GM12878 (cell line): ENCODE data around the gene MISFA. TPM values are rescaled to one million over a fixed set of nuclear protein-coding genes. Genes with fewer than 3 reads are reported as not detected.

Experiments
- EED ChIP-seq: sonication (generic); IDR thresholded peaks from 2 replicates; pipeline ENCODE4 v1.6.1; 2016; ENCODE audit warnings: antibody characterized with exemption, low read depth
- EGR1 ChIP-seq, 2 experiments: IDR thresholded peaks; 1 replicate in 1 of 2; 2 replicates in 1 of 2; pipeline ENCODE4 v1.6.1; 2011 to 2012; ENCODE audit warnings: low read depth in 2 of 2, low read length in 2 of 2, borderline replicate concordance in 1 of 2, mild to moderate bottlenecking in 1 of 2, moderate library complexity in 1 of 2
- NR2F1 ChIP-seq: fragments of 450-650 bp; conservative IDR thresholded peaks from 2 replicates; pipeline ENCODE4 v1.6.1; 2017; ENCODE audit warnings: mild to moderate bottlenecking
- POU2F2 ChIP-seq: IDR thresholded peaks from 3 replicates; pipeline ENCODE4 v1.6.1; 2011; ENCODE audit warnings: low read depth, mild to moderate bottlenecking, low read length, borderline replicate concordance
- polyA plus RNA-seq, 11 experiments: library from polyadenylated mRNA; depleted of rRNA in 4 of 11; unstranded in 6 of 11; stranded (reverse) in 5 of 11; fragments of >200 nt; fragmentation: Nextera tagmentation in 4 of 11; fragmentation: Illumina TruSeq in 1 of 11; extraction: Ambion mirVana in 4 of 11; extraction: Trizol in 1 of 11; gene quantifications; 1 replicate in 1 of 11; 2 replicates in 10 of 11; pipeline versions ENCODE4 v1.2.1 to v1.2.3, GENCODE V29; 2011 to 2016; ENCODE audit warnings: inconsistent platforms in 2 of 11, missing spikeins in 2 of 11, low read depth in 1 of 11
- total RNA-seq, 4 experiments: library from RNA; depleted of rRNA in 3 of 4; stranded (reverse); fragments of >200 nt in 3 of 4; fragmentation: Illumina TruSeq in 1 of 4; extraction: Trizol in 1 of 4; gene quantifications; 2 replicates each; pipeline versions ENCODE4 v1.2.1 to v1.2.3, GENCODE V29; 2013 to 2021
- TF ChIP-seq, protein P1 (sequence below): fragments of 450-650 bp; IDR thresholded peaks from 2 replicates; pipeline ENCODE4 v1.6.1; 2017; ENCODE audit warnings: low read depth, mild to moderate bottlenecking, moderate library complexity
- TF ChIP-seq, protein P2 (sequence below): IDR thresholded peaks from 2 replicates; pipeline ENCODE4 v1.6.1; 2012; ENCODE audit warnings: low read depth, low read length, improper control_type of control experiment
- TF ChIP-seq, protein P3 (sequence below): fragments of 450-650 bp; IDR thresholded peaks from 2 replicates; pipeline ENCODE4 v1.6.1; 2017; ENCODE audit warnings: borderline replicate concordance
- TF ChIP-seq, protein P4 (sequence below): fragments of 450-650 bp; IDR thresholded peaks from 2 replicates; pipeline ENCODE4 v1.6.1; 2017; ENCODE audit warnings: mild to moderate bottlenecking, low read depth, inconsistent platforms; ENCODE audit not compliant: poor library complexity, severe bottlenecking

MISFA gene
- total and polyA plus RNA-seq, 10 of the 15 experiments (the other 5 are each of a cell fraction or from before 2014, with no cell fraction given): 0.88 to 4.6 (median 2.3) TPM; not detected in 1

DNA sequence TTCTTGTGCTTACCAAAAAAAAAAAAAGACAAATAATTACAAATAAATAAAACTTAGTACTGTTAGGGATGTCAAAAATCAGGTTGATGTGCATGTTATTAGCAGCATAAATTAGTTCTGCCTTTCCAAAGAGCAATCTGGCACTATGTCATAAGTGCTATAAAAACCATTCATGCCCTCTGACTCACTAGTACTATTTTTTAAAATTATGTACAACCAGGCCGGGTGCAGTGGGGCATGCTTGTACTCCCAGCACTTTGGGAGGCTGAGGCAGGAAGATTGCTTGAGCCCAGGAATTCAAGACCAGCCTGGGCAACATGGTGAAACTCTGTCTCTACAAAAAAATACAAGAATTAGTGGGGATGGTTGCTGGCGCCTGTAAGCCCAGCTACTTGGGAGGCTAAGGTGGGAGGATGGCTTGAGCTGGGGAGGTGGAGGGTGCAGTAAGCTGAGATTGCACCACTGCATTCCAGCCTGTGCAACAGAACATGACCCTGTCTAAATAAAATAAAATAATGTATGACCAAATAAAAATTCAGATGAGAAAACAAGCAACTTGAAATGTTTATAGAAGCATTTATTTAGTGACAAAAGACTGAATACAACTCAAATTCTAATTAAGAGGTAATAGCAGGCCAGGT is 36.4 kb upstream of the MISFA start (continued):
- TF ChIP-seq, protein P1, sequence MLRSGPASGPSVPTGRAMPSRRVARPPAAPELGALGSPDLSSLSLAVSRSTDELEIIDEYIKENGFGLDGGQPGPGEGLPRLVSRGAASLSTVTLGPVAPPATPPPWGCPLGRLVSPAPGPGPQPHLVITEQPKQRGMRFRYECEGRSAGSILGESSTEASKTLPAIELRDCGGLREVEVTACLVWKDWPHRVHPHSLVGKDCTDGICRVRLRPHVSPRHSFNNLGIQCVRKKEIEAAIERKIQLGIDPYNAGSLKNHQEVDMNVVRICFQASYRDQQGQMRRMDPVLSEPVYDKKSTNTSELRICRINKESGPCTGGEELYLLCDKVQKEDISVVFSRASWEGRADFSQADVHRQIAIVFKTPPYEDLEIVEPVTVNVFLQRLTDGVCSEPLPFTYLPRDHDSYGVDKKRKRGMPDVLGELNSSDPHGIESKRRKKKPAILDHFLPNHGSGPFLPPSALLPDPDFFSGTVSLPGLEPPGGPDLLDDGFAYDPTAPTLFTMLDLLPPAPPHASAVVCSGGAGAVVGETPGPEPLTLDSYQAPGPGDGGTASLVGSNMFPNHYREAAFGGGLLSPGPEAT: no peak
- TF ChIP-seq EGR1 (IDR thresholded peaks at IDR 0.05; ENCODE audit: borderline replicate concordance in 1 of 2, low read depth in 2 of 2, low read length in 2 of 2) (no peak), POU2F2 (no peak), NR2F1 (no peak), EED (no peak)
- TF ChIP-seq, protein P2, sequence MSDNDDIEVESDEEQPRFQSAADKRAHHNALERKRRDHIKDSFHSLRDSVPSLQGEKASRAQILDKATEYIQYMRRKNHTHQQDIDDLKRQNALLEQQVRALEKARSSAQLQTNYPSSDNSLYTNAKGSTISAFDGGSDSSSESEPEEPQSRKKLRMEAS: no peak
- TF ChIP-seq, protein P3, sequence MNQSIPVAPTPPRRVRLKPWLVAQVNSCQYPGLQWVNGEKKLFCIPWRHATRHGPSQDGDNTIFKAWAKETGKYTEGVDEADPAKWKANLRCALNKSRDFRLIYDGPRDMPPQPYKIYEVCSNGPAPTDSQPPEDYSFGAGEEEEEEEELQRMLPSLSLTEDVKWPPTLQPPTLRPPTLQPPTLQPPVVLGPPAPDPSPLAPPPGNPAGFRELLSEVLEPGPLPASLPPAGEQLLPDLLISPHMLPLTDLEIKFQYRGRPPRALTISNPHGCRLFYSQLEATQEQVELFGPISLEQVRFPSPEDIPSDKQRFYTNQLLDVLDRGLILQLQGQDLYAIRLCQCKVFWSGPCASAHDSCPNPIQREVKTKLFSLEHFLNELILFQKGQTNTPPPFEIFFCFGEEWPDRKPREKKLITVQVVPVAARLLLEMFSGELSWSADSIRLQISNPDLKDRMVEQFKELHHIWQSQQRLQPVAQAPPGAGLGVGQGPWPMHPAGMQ: no peak
- TF ChIP-seq, protein P4, sequence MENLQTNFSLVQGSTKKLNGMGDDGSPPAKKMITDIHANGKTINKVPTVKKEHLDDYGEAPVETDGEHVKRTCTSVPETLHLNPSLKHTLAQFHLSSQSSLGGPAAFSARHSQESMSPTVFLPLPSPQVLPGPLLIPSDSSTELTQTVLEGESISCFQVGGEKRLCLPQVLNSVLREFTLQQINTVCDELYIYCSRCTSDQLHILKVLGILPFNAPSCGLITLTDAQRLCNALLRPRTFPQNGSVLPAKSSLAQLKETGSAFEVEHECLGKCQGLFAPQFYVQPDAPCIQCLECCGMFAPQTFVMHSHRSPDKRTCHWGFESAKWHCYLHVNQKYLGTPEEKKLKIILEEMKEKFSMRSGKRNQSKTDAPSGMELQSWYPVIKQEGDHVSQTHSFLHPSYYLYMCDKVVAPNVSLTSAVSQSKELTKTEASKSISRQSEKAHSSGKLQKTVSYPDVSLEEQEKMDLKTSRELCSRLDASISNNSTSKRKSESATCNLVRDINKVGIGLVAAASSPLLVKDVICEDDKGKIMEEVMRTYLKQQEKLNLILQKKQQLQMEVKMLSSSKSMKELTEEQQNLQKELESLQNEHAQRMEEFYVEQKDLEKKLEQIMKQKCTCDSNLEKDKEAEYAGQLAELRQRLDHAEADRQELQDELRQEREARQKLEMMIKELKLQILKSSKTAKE: no peak
